ENCODE data around the gene OR4D2. TPM values are rescaled to one million over a fixed set of nuclear protein-coding genes. Genes with fewer than 3 reads are reported as not detected.

OR4D2 gene
- polyA plus RNA-seq, 1 donor from 2014 or later: not detected

GRCh38 chr17:58193641-58194255 lies 27.0 kb downstream of the OR4D2 start:
- Histone ChIP-seq H3K27ac (ENCODE audit: low read length) (no peak overlapping the region), H3K9me2 (ENCODE audit: insufficient read depth, low read length) (no peaks in the 10 kb centered on the region), H3K4me3 (ENCODE audit: low read length) (no peak overlapping the region), H3K4me2 (ENCODE audit: low read length) (no peak overlapping the region), H3K9ac (ENCODE audit: low read length) (no peak overlapping the region), H3F3A (ENCODE audit: insufficient read depth, low read length, poor library complexity, severe bottlenecking) (no peaks in the 10 kb centered on the region), H3K79me2 (replicated peaks; ENCODE audit: insufficient read depth, low read length) (no peaks in the 10 kb centered on the region), H3K27me3 (ENCODE audit: insufficient read depth, low read depth, low read length) (no peaks in the 10 kb centered on the region), H4K20me1 (ENCODE audit: insufficient read depth) (no peaks in the 10 kb centered on the region), H3K9me3 (ENCODE audit: low read length) (no peaks in the 10 kb centered on the region), H2AFZ (ENCODE audit: low read depth, low read length) (no peak overlapping the region), H3K36me3 (ENCODE audit: insufficient read depth, low read length) (no peaks in the 10 kb centered on the region)
- TF ChIP-seq TAF1 (IDR thresholded peaks at IDR 0.05; ENCODE audit: low read depth): no peak
- no peak for TF ChIP-seq SMC3 (conservative IDR thresholded peaks at IDR 0.05; ENCODE audit: poor library complexity)
- TF ChIP-seq CTCF (IDR thresholded peaks at IDR 0.05; ENCODE audit: poor library complexity, severe bottlenecking): no peak
- no peak for TF ChIP-seq EP300 (conservative IDR thresholded peaks at IDR 0.05; ENCODE audit: poor library complexity, severe bottlenecking)
- TF ChIP-seq POLR2AphosphoS5 (IDR thresholded peaks at IDR 0.05): no peak
- no peak for TF ChIP-seq EZH2 (IDR thresholded peaks at IDR 0.05; ENCODE audit: borderline replicate concordance, insufficient read depth, low read length, poor library complexity, severe bottlenecking)
- no peak for TF ChIP-seq RAD21 (conservative IDR thresholded peaks at IDR 0.05)
- no peak for TF ChIP-seq REST (IDR thresholded peaks at IDR 0.05; ENCODE audit: borderline replicate concordance)
- no peak for TF ChIP-seq MXI1 (conservative IDR thresholded peaks at IDR 0.05; ENCODE audit: poor library complexity, severe bottlenecking)

DNA sequence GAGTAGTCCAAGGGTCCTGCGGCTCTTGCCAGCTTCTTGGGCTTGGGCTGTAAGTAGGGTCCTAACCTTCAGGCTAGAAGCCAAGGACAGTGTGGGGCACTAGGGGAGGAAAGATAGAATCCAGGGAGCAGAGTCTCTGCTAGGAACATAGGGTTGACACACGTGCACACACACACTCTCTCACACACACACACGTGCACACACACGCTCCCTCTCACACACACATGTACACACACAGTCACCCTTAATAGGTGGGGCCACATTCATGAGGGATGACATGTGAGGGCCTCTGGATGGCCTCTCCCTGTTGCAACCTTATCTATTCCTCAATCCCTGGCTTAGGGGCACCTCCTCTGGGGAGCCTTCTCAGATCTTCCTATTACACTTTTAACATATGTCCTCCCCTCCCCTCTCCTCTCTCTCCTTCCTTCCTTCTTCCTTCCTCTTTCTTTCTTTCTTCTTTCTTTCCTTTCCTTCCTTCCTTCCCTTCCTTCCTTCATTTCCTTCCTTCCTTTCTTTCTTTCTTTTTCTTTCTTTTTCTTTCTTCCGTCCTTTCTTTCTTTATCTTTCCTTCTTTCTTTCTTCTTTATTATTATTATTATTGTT lies 28.8 kb downstream of the OR4D2 start:
- no peaks in the 10 kb centered on the region for H3K27me3 ChIP-seq (ENCODE audit: insufficient read depth, low read depth, low read length)
- no peak for TF ChIP-seq EP300 (conservative IDR thresholded peaks at IDR 0.05; ENCODE audit: poor library complexity, severe bottlenecking)
- no peak for TF ChIP-seq SMC3 (conservative IDR thresholded peaks at IDR 0.05; ENCODE audit: poor library complexity)
- TF ChIP-seq RAD21 (conservative IDR thresholded peaks at IDR 0.05): no peak
- no peak for TF ChIP-seq POLR2AphosphoS5 (IDR thresholded peaks at IDR 0.05)
- TF ChIP-seq MXI1 (conservative IDR thresholded peaks at IDR 0.05; ENCODE audit: poor library complexity, severe bottlenecking): no peak
- no peak for TF ChIP-seq EZH2 (IDR thresholded peaks at IDR 0.05; ENCODE audit: borderline replicate concordance, insufficient read depth, low read length, poor library complexity, severe bottlenecking)
- no peak for TF ChIP-seq REST (IDR thresholded peaks at IDR 0.05; ENCODE audit: borderline replicate concordance)
- no peak for TF ChIP-seq CTCF (IDR thresholded peaks at IDR 0.05; ENCODE audit: poor library complexity, severe bottlenecking)
- no peak for TF ChIP-seq TAF1 (IDR thresholded peaks at IDR 0.05; ENCODE audit: low read depth)
- H3K79me2 ChIP-seq (replicated peaks; ENCODE audit: insufficient read depth, low read length): no peaks in the 10 kb centered on the region
- H3K4me2 ChIP-seq (ENCODE audit: low read length): no peak overlapping the region
- H2AFZ ChIP-seq (ENCODE audit: low read depth, low read length): no peak overlapping the region
- no peaks in the 10 kb centered on the region for H3K9me3 ChIP-seq (ENCODE audit: low read length)
- H3K4me3 ChIP-seq (ENCODE audit: low read length): no peak overlapping the region
- H3K9me2 ChIP-seq (ENCODE audit: insufficient read depth, low read length): no peaks in the 10 kb centered on the region
- H3F3A ChIP-seq (ENCODE audit: insufficient read depth, low read length, poor library complexity, severe bottlenecking): no peaks in the 10 kb centered on the region
- H4K20me1 ChIP-seq (ENCODE audit: insufficient read depth): no peaks in the 10 kb centered on the region
- no peak overlapping the region for H3K9ac ChIP-seq (ENCODE audit: low read length)
- H3K36me3 ChIP-seq (ENCODE audit: insufficient read depth, low read length): no peaks in the 10 kb centered on the region
- no peak overlapping the region for H3K27ac ChIP-seq (ENCODE audit: low read length)

Measured in neural cell (in vitro differentiated cells).